Measurements from ENCODE around the gene EML3. TPM values are rescaled to one million over a fixed set of nuclear protein-coding genes. Genes with fewer than 3 reads are reported as not detected.
A peak's percentile ranks its signal among the peaks of the same experiment; 100 is the strongest.

EML3 gene
- total and polyA plus RNA-seq, 2 of the 8 experiments (the other 6 are each of a cell fraction or from before 2014, with no cell fraction given) = 19.2 to 29.9 TPM

GRCh38 chr11:62553080-62553838 lies 59.3 kb downstream of the EML3 start:
- Histone ChIP-seq H3K79me1 (ENCODE audit: low read depth, low read length) (0 out of 2 replicates have a peak, but pooled peaks cover 3% of the 10 kb centered on the region), H4K20me1 (replicated peaks in 1 of 2; ENCODE audit: control insufficient read depth in 1 of 2, insufficient read depth in 2 of 2, low read length in 2 of 2) (peaks cover 2 to 16% of the 10 kb centered on the region in 2 experiments), H3K4me1 (replicated peaks in 1 of 4; ENCODE audit: control insufficient read depth in 3 of 4, insufficient read depth in 4 of 4, low read length in 3 of 4) (peaks cover 20 to 47% (median 31%) of the 10 kb centered on the region in 4 experiments), H3K79me2 (ENCODE audit: control insufficient read depth in 1 of 2, insufficient read depth in 2 of 2, low read length in 2 of 2) (no peaks in the 10 kb centered on the region), H3K23ac (ENCODE audit: insufficient read length) (no peak overlapping the region), H2BK12ac (ENCODE audit: low read depth, low read length) (peak overlapping the region; percentile 93), H4K91ac (replicated peaks; ENCODE audit: insufficient read length, low read length) (peak overlapping the region; percentile 22), H2BK15ac (ENCODE audit: low read length) (peak overlapping the region; percentile 66; the same call in 1 of the 2 replicates), H2BK5ac (ENCODE audit: low read depth, low read length) (peak overlapping the region; percentile 77), H2AK5ac (ENCODE audit: low read depth, low read length) (peak overlapping the region; percentile 94), H2AFZ (ENCODE audit: low read length) (no peak overlapping the region), H3K23me2 (ENCODE audit: low read depth, low read length) (peaks cover 2% of the 10 kb centered on the region; the same call in 1 of the 2 replicates), H2BK20ac (ENCODE audit: low read length) (peak overlapping the region; percentile 87), H3K18ac (ENCODE audit: extremely low read depth, low read length) (peak overlapping the region; percentile 84), H3K9ac (replicated peaks in 1 of 4; ENCODE audit: extremely low read depth in 1 of 4, low read depth in 3 of 4, low read length in 3 of 4) (peak overlapping the region in 3 of 4 experiments; percentile 26 to 72 (median 70); a peak in 5 of 7 replicates), H3K4me2 (ENCODE audit: insufficient read depth in 1 of 2, low read depth in 2 of 2, low read length in 2 of 2) (peak overlapping the region; percentile 65 to 96), H2BK120ac (replicated peaks; ENCODE audit: low read depth, low read length) (peak overlapping the region; percentile 17), H3K36me3 (ENCODE audit: control insufficient read depth in 2 of 4, insufficient read depth in 4 of 4, low read length in 3 of 4) (peaks cover 3 to 13% (median 5%) of the 10 kb centered on the region in 4 experiments; a peak in 6 of 8 replicates), H3K27ac (ENCODE audit: low read depth, low read length) (peak overlapping the region; percentile 91), H4K8ac (ENCODE audit: extremely low read depth, insufficient read depth, low read length) (no peak overlapping the region), H3K14ac (ENCODE audit: insufficient read length) (no peak overlapping the region), H3K27me3 (replicated peaks in 1 of 4; ENCODE audit: control insufficient read depth in 3 of 4, extremely low read depth in 1 of 4, insufficient read depth in 3 of 4, low read length in 3 of 4) (peaks cover 0 to 12% (median 10%) of the 10 kb centered on the region in 4 experiments; a peak in 5 of 7 replicates), H3K56ac (replicated peaks; ENCODE audit: insufficient read length, low read depth, low read length) (no peak overlapping the region), H3K4me3 (ENCODE audit: extremely low read depth in 1 of 4, insufficient read depth in 2 of 4, low read depth in 3 of 4, low read length in 4 of 4) (peak overlapping the region; percentile 6 to 36 (median 26); a peak in 6 of 8 replicates), H3K4ac (replicated peaks; ENCODE audit: insufficient read length, low read depth, low read length) (peak overlapping the region; percentile 82), H4K5ac (ENCODE audit: insufficient read length, low read depth, low read length) (peak overlapping the region; percentile 14), H3K9me3 (ENCODE audit: insufficient read depth in 2 of 2, low read depth in 1 of 2, low read length in 1 of 2) (no peaks in the 10 kb centered on the region)
- FAIRE-seq (no peak), DNase-seq (ENCODE audit: low read depth in 1 of 2, low spot score in 2 of 2) (peak; percentile 73 to 82)
- ChIA-PET POLR2A (ENCODE audit: partially characterized antibody) (interaction anchor here (0.5 to 20.3 kb wide), 13 partner anchors 11 to 288 kb away, joined by 3 to 336 read pairs (median 5); partner anchors contain the start of genes C11orf98, CSKMT, EEF1G and TUT1), CTCF (ENCODE audit: partially characterized antibody) (interaction anchor here (0.6 to 10.9 kb wide), 12 partner anchors 8 to 469 kb away, joined by 3 to 161 read pairs (median 4); no protein-coding TSS in a partner anchor)
- WGBS, 2 experiments (ENCODE audit: extremely low coverage in 1 of 2, insufficient coverage in 1 of 2, insufficient read length in 1 of 2, insufficient replicate concordance in 2 of 2, low coverage in 1 of 2, low lambda C conversion rate in 2 of 2, missing lambda C conversion rate in 1 of 2) = 21% methylated on average over 15 of the region's 15 CpGs; no CpG with 5 or more reads in 1 of the 2 experiments
- TF ChIP-seq SP1 (IDR thresholded peaks at IDR 0.05; ENCODE audit: low read depth, low read length) (peak; percentile 79), EP300 (IDR thresholded peaks at IDR 0.05; ENCODE audit: borderline replicate concordance in 1 of 2, low read depth in 2 of 2, low read length in 2 of 2) (peak; percentile 68 to 99; a peak in 2 of 3 replicates), POLR2A (IDR thresholded peaks at IDR 0.05; ENCODE audit: control extremely low read depth in 1 of 2, low read depth in 2 of 2, low read length in 2 of 2) (peak in 1 of 2 experiments; percentile 65; a peak in 1 of 3 replicates), CBX5 (IDR thresholded peaks at IDR 0.05; ENCODE audit: low read depth, low read length) (no peak), TAF7 (optimal IDR thresholded peaks at IDR 0.05; ENCODE audit: borderline replicate concordance, low read depth, low read length) (no peak), BRCA1 (IDR thresholded peaks at IDR 0.05; ENCODE audit: low read depth, low read length) (no peak), TEAD4 (IDR thresholded peaks at IDR 0.05; ENCODE audit: low read depth, low read length) (no peak), SIX5 (IDR thresholded peaks at IDR 0.05; ENCODE audit: low read depth, low read length) (no peak)
- TF ChIP-seq, protein P1, sequence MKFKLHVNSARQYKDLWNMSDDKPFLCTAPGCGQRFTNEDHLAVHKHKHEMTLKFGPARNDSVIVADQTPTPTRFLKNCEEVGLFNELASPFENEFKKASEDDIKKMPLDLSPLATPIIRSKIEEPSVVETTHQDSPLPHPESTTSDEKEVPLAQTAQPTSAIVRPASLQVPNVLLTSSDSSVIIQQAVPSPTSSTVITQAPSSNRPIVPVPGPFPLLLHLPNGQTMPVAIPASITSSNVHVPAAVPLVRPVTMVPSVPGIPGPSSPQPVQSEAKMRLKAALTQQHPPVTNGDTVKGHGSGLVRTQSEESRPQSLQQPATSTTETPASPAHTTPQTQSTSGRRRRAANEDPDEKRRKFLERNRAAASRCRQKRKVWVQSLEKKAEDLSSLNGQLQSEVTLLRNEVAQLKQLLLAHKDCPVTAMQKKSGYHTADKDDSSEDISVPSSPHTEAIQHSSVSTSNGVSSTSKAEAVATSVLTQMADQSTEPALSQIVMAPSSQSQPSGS (IDR thresholded peaks at IDR 0.05; ENCODE audit: low read length) = no peak
